Brain pericyte (primary cell): ENCODE results near the gene PRSS21.

ENCODE experiments used
- DNase-seq: peaks from one replicate; pipeline ENCODE4 v3.0.0-alpha.2; 2012; ENCODE audit warnings: low read depth, low spot score

The PRSS21 gene

DNA sequence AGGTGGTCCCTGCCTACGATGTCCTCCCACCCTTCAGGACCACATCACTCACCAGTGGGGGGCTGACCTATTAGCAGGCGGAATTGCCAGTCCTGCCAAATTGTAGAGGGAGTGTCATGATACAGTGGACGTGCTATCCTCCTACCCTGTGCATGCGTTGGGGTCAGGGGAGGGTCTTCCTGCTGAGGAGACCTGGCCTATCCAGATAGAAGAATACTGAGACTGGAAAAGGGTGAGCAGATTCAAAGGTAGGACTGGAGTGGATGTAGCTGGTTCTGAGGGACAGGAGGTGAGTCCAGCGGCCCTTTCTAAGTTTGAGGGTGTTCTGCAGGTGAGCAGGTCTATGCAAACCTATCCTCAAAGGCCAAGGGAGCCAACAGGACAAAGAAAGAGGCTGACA, 10.8 kb upstream of the PRSS21 start:
- no peak for DNase-seq

DNA sequence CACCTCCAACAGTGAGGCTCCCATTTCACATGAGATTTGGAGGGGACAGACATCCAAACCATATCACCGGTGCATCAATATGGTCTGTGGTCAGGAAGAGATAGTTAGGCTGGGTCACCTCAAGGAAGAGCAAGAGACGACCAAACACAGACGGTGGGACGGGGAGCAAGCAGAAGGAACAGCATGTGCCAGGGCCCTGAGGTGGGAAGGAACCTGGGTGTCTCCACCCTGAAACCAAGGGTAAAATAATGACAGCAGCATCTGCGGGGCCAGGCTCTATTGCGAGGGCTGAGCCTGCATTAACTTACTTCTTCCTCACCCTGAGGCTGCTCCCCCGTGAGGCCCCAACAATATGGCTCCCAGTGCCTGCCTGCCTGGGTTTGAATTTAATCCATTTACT, 8.9 kb upstream of the PRSS21 start:
- DNase-seq: no peak

GRCh38 chr16:2809149-2809760, 7.8 kb upstream of the PRSS21 start:
- no peak for DNase-seq

DNA sequence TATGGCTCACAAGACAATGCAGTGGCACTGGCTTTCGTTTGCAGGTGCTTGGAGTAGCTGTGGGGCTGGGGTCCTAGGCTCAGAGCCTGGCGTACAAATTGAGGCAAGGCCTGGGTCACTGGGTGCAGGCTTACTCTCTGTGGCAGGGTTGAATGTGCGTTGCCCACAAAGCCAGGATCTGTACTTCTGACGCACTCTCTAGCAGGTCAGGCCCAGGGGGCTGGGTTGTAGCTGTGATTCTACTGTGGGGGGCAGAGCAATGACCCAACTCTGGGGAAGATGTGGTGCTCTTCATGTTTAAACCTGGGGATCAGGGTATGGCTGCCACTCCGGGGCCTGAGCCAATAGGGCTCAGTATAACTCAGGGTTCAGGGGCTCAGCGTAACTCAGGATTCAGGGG, 6.4 kb upstream of the PRSS21 start:
- no peak for DNase-seq

DNA sequence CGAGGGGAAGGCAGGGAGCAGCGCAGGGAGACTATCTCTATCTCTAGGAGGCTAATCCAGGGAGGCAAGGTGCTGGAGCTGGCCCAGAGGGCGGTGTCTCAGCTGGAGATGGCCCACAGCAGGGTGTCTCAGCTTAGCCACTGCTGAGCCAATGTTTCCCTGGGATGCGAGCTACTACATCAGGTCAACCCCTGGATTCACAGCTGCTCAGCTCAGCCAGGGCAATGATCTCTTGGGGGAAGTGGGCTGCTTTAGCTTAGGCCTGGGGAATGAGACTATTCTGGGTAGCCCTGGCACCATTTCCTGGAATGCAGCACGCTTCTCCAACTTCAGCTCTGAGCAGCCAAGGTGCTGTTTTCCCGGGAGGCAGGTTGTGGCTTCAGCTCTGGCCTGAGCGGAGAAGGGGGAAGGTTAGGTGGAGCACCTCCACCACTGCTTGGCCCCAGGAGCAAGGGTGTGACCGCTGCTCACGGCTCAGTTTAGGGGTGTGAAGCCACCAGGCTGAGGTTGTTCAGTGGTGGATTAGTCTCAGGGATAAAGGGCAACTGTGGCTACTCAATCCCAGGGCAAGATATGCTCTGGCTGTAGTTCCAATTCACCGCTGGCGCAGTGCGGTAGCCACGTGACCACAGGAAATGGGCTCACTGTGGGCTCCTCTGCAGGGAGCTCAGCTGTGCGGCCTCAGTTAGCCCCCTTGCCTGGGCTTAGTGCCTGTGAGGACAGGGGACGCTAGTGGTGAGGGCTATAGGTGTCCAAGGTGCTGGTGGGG, 5.2 kb upstream of the PRSS21 start:
- no peak for DNase-seq

DNA sequence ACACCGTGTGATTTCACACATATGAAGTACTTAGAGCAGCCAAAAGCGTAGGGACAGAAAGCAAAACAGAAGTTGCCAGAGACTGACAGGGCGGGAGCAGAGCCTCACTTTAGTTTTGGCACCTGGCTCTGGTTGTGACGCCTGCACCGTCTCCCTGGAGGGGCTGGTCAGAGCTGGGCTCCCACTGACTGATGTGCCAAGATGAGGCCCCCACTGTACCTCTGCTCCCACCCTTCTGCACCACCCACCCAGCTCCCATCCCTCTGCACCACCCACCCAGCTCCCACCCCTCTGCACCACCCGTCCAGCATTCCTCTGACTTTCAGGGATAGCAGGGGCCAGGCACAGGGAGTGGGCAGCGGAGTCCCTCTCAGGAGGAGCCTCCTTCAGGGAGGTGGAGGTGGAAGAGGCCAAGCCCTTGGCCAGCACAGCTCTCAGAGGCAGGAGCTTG, 3.2 kb upstream of the PRSS21 start:
- DNase-seq: no peak

- no peak for DNase-seq
Observed at GRCh38 chr16:2814551-2815298, 2.3 kb upstream of the PRSS21 start.

DNA sequence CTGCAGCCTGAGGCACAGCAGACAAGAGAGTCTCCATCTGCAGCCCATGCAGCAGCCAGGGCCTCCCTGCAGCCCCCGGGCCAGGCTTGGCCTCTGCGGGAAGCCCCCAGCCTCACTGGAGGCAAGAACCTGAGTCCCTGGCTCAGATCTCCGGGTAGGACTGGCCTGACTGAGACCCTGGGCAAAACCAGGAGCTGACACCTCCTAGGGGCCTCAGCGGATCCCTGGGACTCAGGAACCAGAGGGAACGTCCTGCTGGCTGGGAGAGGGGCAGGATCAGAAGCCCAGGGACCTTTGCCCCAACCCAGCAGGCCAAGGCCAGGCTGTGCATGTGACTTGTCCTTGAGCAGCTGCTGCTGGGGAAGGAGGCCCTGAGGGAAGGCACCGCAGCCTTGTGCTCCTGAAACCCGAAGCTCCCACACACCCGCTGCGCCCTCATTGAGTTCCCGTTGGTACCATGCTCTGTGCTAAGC, 1.7 kb upstream of the PRSS21 start:
- DNase-seq: no peak

DNA sequence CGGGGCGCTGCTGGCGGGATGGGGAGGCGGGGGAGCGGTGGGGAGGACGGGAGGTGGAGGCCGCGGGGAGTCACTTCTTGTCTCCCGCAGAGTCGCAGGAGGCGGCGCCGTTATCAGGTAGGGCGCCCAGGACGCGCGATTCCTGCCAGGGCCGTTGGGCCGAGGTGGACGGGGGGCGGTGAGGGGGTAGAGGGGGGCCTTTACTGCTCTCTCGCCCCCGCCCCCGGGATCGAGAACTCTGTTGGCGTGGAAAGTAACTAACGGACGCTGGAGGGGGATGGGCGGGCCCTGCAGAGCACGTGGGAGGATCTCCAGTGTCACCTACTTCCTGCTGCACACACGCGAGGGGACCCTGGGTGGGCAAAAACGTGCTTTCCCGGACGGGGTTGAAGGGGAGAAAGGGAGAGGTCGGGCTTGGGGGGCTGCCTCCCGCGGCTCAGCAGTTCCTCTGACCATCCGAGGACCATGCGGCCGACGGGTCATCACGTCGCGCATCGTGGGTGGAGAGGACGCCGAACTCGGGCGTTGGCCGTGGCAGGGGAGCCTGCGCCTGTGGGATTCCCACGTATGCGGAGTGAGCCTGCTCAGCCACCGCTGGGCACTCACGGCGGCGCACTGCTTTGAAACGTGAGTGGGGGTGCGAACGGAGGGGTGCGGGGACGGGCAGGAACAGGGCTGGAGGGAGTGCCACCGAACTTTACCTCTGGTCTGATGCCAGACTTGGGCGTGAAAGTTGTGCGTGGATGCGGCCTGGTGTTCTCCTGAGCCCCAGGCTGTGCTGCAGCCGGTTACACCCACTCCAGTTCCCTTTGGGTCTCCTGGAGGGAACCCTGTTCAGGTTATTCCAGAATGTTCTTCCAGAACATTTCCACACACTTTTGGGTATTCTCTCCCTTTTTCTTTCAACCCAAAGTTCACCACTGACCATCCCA, 569 bp downstream of the PRSS21 start:
- no peak for DNase-seq

DNA sequence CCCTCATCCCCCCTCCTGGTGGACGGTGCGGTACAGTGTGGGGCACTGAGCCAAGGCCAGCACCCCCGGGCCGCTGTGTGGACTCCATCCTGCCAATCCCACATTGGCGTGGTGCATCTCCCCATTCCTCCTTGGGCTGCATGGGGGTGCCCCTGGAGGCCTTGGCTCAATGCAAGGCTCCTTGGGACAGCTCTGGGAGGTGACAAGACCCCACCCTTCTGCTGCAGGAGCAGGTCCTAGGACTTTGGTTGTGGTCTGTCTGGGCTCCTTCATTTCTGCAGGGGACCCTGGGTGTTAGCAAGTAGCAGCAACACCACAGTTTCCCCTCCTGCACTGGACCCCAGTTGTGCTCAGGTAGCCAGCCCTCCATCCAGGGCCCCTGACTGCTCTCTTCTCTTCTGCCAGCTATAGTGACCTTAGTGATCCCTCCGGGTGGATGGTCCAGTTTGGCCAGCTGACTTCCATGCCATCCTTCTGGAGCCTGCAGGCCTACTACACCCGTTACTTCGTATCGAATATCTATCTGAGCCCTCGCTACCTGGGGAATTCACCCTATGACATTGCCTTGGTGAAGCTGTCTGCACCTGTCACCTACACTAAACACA, 1.3 kb downstream of the PRSS21 start:
- DNase-seq: no peak

DNA sequence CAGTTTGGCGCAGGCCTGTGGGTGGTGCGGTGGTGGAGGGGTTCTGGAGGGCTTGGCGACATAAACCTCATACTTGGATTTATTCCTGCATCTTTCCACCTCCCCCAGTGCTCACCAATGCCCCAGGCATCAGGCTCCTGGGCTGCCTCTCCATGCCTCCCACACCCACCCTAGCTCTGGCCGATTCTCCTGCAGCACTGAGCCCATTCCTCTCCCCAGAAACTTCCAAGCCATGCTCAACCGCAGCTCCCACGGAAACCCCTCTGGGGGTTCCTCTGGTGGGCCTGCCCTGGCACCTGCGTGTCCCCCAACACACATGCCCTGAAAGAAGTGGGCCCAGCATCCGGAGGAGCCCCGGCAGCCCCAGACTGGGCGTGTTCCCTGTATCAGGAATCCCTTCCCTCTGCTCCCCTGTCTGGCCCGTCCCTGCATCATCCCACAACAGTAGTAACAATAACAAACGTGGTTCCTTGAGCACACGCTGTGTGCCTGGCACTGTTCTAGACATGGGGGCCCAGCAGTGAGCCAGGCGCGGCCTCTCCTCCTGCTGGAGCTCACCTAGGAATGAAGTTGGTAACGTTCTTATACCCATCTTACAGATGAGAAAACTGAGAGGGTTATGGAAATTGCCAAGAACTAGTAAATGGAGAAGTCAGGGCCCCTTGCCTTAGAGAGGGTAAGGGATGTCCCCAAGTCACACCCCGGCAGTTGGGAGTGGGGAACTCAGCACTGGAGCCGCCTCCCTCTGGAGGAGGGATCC, 2.3 kb downstream of the PRSS21 start:
- no peak for DNase-seq

GRCh38 chr16:2819939-2820835, 3.1 kb downstream of the PRSS21 start:
- no peak for DNase-seq

DNA sequence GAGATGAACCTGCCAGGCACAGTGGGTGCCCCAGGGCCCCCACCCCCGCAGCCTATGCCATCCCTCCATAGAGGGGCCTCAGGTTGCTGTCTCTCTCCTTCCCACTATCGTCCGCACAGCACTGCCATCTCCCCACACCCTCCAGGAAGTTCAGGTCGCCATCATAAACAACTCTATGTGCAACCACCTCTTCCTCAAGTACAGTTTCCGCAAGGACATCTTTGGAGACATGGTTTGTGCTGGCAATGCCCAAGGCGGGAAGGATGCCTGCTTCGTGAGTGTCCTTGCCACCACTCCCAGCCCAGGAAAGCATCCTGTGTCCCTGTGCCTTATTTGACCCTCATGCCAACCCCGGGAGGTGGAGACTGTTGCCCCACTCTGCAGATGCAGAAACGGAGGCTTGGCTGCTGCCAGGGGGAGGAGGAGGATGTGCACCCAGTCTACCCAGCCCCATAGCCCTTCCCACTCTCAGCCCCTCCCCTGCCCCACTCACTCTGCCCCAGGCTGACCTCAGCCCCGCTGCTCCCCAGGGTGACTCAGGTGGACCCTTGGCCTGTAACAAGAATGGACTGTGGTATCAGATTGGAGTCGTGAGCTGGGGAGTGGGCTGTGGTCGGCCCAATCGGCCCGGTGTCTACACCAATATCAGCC, 3.9 kb downstream of the PRSS21 start:
- DNase-seq: no peak

GRCh38 chr16:2821487-2822157, 4.6 kb downstream of the PRSS21 start:
- DNase-seq: no peak

GRCh38 chr16:2822158-2822495, 5.1 kb downstream of the PRSS21 start:
- no peak for DNase-seq

DNA sequence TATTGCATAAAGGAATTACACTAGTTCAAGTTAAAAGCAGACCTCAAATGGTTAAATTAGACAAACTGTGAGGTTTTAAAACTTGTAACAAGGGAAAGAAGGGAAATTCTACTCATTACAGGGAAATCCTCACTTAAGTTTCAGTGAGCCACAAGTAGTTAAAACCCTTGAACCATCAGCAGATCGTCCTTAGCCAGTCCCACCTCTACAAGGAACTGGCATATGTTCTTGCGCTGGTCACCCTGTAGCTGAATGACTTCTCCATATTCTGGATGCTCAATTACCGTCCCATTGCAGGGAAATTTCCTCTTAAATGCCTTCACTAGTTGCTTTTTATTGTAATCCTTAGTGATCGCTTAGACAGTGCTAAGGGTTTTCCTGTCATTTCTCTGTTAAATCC, 5.5 kb downstream of the PRSS21 start:
- no peak for DNase-seq

DNA sequence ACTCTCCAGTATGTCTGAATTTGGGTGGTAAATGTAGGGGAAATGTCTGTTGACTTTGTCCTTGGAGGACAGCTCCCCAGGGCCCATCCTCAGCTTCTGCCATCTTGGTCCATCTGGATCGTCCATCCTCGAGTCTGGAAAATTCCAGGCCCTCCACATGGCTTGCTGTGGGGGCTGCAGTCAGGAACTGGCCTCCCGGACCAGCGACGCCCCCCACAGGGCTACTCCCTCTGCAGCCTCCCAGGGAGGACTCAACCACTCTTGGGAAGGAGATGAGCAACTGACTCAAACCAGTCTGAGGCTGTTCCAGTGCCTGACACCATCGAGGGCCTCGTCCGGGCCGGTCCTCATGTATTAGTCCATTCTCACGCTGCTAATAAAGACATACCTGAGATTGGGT, 7.6 kb downstream of the PRSS21 start:
- DNase-seq: no peak

DNA sequence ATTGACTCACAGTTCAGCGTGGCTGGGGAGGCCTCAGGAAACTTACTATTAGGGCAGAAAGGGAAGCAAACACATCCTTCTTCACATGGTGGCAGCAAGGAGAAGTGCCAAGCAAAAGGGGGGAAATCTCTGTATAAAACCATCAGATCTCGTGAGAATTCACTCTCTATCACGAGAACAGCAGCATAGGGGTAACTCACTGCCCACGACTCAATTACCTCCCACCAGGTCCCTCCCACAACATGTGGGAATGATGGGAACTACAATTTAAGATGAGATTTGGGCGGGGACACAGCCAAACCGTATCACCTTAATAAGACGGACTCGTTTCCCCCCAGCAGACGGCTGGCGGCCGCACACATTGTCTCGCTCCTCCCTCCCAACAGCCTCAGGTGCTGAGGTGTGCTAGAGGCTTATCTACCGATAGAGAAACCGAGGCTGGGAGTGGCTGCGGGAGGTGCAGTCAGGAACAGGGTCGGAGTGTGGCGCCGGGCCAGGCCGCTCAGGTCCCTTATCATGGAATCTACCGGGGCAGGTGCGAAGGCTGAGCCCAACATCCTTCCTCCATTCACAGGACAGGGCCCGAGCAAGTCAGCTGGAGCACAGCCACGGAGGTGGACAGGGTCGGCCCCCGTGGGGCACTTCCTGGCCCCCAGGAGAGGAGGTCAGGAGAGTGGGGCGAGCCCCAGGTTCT, 8.2 kb downstream of the PRSS21 start:
- DNase-seq: no peak
